Fibroblast of mammary gland (primary cell): Measurements from ENCODE around the gene TFEB.

Experiments used
- DNase-seq: peaks from one replicate; pipeline ENCODE4 v3.0.0-alpha.2; 2010; ENCODE audit warnings: low read depth
- H3K4me3 ChIP-seq: 2 replicates; pipeline ENCODE4 v1.5.1; 2011; ENCODE audit warnings: low read depth, mild to moderate bottlenecking, low read length, moderate library complexity; ENCODE audit not compliant: control insufficient read depth
- CTCF ChIP-seq: conservative IDR thresholded peaks from 2 replicates; pipeline ENCODE4 v1.5.1; 2011; ENCODE audit warnings: low read depth, low read length, inconsistent platforms; ENCODE audit not compliant: control insufficient read depth, insufficient read depth

TFEB gene

GRCh38 chr6:41756354-41756753 is 20.9 kb upstream of the TFEB start:
- no peak for DNase-seq
- no peak overlapping the region for H3K4me3 ChIP-seq
- no peak for TF ChIP-seq CTCF

GRCh38 chr6:41755895-41756294 is 20.5 kb upstream of the TFEB start:
- DNase-seq = no peak

GRCh38 chr6:41750374-41750773 is 15.0 kb upstream of the TFEB start:
- DNase-seq = no peak
- no peak for TF ChIP-seq CTCF
- no peak overlapping the region for H3K4me3 ChIP-seq

More at GRCh38 chr6:41755895-41756294, 20.5 kb upstream of the TFEB start:
- no peak for TF ChIP-seq CTCF
- H3K4me3 ChIP-seq = no peak overlapping the region

GRCh38 chr6:41748542-41748941 is 13.1 kb upstream of the TFEB start:
- DNase-seq = no peak
- TF ChIP-seq CTCF = no peak
- no peak overlapping the region for H3K4me3 ChIP-seq

- no peak overlapping the region for H3K4me3 ChIP-seq
- DNase-seq = no peak
- no peak for TF ChIP-seq CTCF
Observed at GRCh38 chr6:41748102-41748477, 12.7 kb upstream of the TFEB start.

GRCh38 chr6:41747256-41748101 is 12.1 kb upstream of the TFEB start, which contains the start of gene PGC:
Gene PGC, minus strand, starts transcription at chr6:41747397. Its CDS starts 63 bp downstream, at chr6:41747334.
- H3K4me3 ChIP-seq = no peak within 1 kb of the TSS
- no peak for DNase-seq
- TF ChIP-seq CTCF = no peak
